Smooth muscle cell (in vitro differentiated cells): ENCODE results near the gene VMP1. TPM values are rescaled to one million over a fixed set of nuclear protein-coding genes. Genes with fewer than 3 reads are reported as not detected.
A peak's percentile ranks its signal among the peaks of the same experiment; 100 is the strongest.
"Not testable (repeated sequence)": the region's sequence is repeated elsewhere in the genome, so short reads cannot be mapped to it uniquely, and the experiment has no call there.

Experiments used
- DNase-seq: peaks from one replicate; lab custom pipeline; 2025; ENCODE audit not compliant: unreplicated experiment; lab: John Stamatoyannopoulos, UW
- H2AFZ ChIP-seq: fragments of 200-600 bp; sonication (generic); 2 replicates; pipeline ENCODE4 v1.6.0; 2016; ENCODE audit warnings: antibody characterized with exemption, low read depth, mild to moderate bottlenecking
- H3F3A ChIP-seq: fragments of 200-600 bp; sonication (generic); 2 replicates; pipeline ENCODE4 v1.6.0; 2017; ENCODE audit warnings: antibody characterized with exemption, low read depth
- H3K27ac ChIP-seq: fragments of 200-600 bp; sonication (generic); 2 replicates; pipeline ENCODE4 v1.5.1; 2016; ENCODE audit warnings: low read depth, mild to moderate bottlenecking
- H3K27me3 ChIP-seq: fragments of 200-600 bp; sonication (generic); 2 replicates; pipeline ENCODE4 v1.6.1; 2016; ENCODE audit warnings: low read depth, mild to moderate bottlenecking
- H3K36me3 ChIP-seq: fragments of 200-600 bp; sonication (generic); 2 replicates; pipeline ENCODE4 v1.5.1; 2016; ENCODE audit warnings: low read depth
- H3K4me1 ChIP-seq: fragments of 200-600 bp; sonication (generic); 2 replicates; pipeline ENCODE4 v1.5.1; 2016; ENCODE audit warnings: low read depth
- H3K4me2 ChIP-seq: fragments of 200-600 bp; sonication (generic); 2 replicates; pipeline ENCODE4 v1.6.0; 2016; ENCODE audit warnings: mild to moderate bottlenecking
- H3K4me3 ChIP-seq: fragments of 200-600 bp; sonication (generic); 2 replicates; pipeline ENCODE4 v1.5.1; 2016; ENCODE audit warnings: mild to moderate bottlenecking
- H3K79me2 ChIP-seq: fragments of 200-600 bp; sonication (generic); 2 replicates; pipeline ENCODE4 v1.6.0; 2016; ENCODE audit warnings: low read depth, mild to moderate bottlenecking
- H3K9ac ChIP-seq: fragments of 200-600 bp; sonication (generic); 2 replicates; pipeline ENCODE4 v1.6.0; 2016; ENCODE audit warnings: low read depth
- H3K9me3 ChIP-seq: fragments of 200-600 bp; sonication (generic); replicated peaks from 2 replicates; pipeline ENCODE4 v1.5.1; 2016; ENCODE audit warnings: low read depth
- H4K20me1 ChIP-seq: fragments of 200-600 bp; sonication (generic); 2 replicates; pipeline ENCODE4 v1.6.0; 2016; ENCODE audit warnings: low read depth
- WGBS: methylation state at CpG from one replicate; pipeline ENCODE4 v1.1.7; 2016; ENCODE audit warnings: low lambda C conversion rate; 5-methylcytosine and 5-hydroxymethylcytosine counted together
- polyA plus RNA-seq: library from polyadenylated mRNA; unstranded; fragments of >200 nt; fragmentation: Nextera tagmentation; extraction: Ambion mirVana; gene quantifications from 2 replicates; pipeline ENCODE4 v1.2.1, GENCODE V29; 2016
- total RNA-seq: library from RNA; depleted of rRNA; stranded (reverse); fragments of >200 nt; gene quantifications from 2 replicates; pipeline ENCODE4 v1.2.3, GENCODE V29; 2014
- TF ChIP-seq, protein P1 (sequence below): fragments of 200-600 bp; sonication (generic); IDR thresholded peaks from 2 replicates; pipeline ENCODE4 v1.5.1; 2017; ENCODE audit warnings: borderline replicate concordance, mild to moderate bottlenecking, antibody characterized with exemption; ENCODE audit not compliant: insufficient read depth, poor library complexity, severe bottlenecking

VMP1 gene
- total and polyA plus RNA-seq, 2 experiments from 2014 or later: 102 to 545 TPM

DNA sequence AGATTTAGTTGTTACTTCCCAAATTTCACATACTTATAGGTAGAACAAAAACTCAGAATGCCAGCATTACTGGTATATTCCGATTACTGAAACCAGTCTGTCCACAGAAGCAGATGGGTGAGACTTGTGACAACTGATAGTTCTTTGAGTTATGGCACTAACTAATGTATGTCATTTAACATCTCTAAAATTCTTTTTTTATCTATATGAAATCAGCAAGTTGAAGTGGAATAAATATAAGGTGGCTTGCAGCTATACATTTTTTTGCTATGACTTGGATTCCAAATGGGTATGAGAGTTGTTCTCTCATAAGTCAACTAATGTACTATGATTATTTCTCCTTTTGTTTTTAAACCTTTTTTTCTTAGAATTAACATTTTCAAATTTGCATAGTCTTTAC is 69.1 kb downstream of the VMP1 start:
- Histone ChIP-seq H4K20me1 (no peaks in the 10 kb centered on the region), H3K4me2 (no peak overlapping the region), H3K9ac (no peak overlapping the region), H3K9me3 (no peaks in the 10 kb centered on the region), H2AFZ (no peak overlapping the region), H3K4me3 (no peak overlapping the region), H3K27ac (peak overlapping the region; percentile 57), H3F3A (peaks cover 25% of the 10 kb centered on the region), H3K4me1 (peaks cover 7% of the 10 kb centered on the region), H3K36me3 (peaks cover 14% of the 10 kb centered on the region), H3K27me3 (no peaks in the 10 kb centered on the region), H3K79me2 (peaks cover 49% of the 10 kb centered on the region)
- DNase-seq: no peak
- TF ChIP-seq, protein P1, sequence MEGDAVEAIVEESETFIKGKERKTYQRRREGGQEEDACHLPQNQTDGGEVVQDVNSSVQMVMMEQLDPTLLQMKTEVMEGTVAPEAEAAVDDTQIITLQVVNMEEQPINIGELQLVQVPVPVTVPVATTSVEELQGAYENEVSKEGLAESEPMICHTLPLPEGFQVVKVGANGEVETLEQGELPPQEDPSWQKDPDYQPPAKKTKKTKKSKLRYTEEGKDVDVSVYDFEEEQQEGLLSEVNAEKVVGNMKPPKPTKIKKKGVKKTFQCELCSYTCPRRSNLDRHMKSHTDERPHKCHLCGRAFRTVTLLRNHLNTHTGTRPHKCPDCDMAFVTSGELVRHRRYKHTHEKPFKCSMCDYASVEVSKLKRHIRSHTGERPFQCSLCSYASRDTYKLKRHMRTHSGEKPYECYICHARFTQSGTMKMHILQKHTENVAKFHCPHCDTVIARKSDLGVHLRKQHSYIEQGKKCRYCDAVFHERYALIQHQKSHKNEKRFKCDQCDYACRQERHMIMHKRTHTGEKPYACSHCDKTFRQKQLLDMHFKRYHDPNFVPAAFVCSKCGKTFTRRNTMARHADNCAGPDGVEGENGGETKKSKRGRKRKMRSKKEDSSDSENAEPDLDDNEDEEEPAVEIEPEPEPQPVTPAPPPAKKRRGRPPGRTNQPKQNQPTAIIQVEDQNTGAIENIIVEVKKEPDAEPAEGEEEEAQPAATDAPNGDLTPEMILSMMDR: no peak
- 80% methylated on average over 1 of the region's 1 CpG for WGBS

DNA sequence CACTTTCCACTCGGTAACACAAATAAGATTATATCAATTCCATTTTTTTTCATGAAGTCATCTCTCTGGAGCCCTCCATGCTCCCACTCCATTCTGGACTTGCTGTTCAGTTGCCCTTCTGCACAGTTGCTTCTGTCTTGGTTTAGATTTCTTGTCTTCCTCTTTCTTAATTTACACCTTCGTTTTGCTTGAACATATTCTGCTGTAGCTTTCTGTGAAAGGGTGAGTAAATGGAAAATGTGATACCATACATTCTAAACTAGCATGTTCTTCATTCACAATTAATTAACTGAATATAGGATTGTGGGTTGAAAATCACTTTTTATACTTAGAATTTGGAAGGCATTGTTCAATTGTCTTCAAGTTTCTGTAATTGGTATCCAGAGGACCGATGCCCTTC is 69.6 kb downstream of the VMP1 start:
- Histone ChIP-seq H3K9ac (no peak overlapping the region), H3K27ac (peak overlapping the region; percentile 57)
- 94% methylated on average over 3 of the region's 3 CpGs for WGBS

DNA sequence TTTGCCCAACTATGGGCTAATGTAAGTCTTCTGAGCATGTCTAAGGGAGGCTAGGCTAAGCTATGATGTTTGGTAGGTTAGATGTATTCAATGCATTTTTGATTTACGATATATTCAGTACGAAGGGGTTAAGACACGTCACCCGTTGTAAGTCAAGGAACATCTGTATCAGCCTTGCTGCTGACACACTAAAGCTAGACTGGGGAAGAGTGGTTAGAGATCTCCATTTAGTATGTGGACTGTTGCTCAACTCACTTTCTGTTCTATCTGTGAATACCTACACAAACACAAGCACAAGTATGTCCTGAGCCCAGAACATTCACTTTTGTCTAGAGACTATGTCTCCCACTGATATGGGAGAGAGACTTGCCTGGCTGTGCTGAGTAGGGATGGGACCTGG is 71.5 kb downstream of the VMP1 start:
- peak overlapping the region; percentile 50 for H3K27ac ChIP-seq
- H3K27me3 ChIP-seq: no peaks in the 10 kb centered on the region
- peaks cover 14% of the 10 kb centered on the region for H3K36me3 ChIP-seq
- no peak overlapping the region for H2AFZ ChIP-seq
- no peak overlapping the region for H3K4me3 ChIP-seq
- H3K79me2 ChIP-seq: peaks cover 41% of the 10 kb centered on the region
- WGBS: 83% methylated on average over 4 of the region's 4 CpGs
- TF ChIP-seq, protein P1: no peak
- H3K4me1 ChIP-seq: peaks cover 21% of the 10 kb centered on the region
- no peak overlapping the region for H3K4me2 ChIP-seq
- H3K9ac ChIP-seq: no peak overlapping the region
- no peaks in the 10 kb centered on the region for H4K20me1 ChIP-seq
- H3K9me3 ChIP-seq: no peaks in the 10 kb centered on the region
- peaks cover 24% of the 10 kb centered on the region for H3F3A ChIP-seq
- DNase-seq: no peak

More for the DNA sequence above, 69.6 kb downstream of the VMP1 start:
- Histone ChIP-seq H3K79me2 (peaks cover 49% of the 10 kb centered on the region), H3K9me3 (no peaks in the 10 kb centered on the region), H3K4me1 (peaks cover 7% of the 10 kb centered on the region), H3K4me2 (no peak overlapping the region), H4K20me1 (no peaks in the 10 kb centered on the region), H3F3A (peaks cover 25% of the 10 kb centered on the region), H3K4me3 (no peak overlapping the region), H3K27me3 (no peaks in the 10 kb centered on the region), H3K36me3 (peaks cover 14% of the 10 kb centered on the region), H2AFZ (no peak overlapping the region)
- TF ChIP-seq, protein P1: no peak
- DNase-seq: no peak

DNA sequence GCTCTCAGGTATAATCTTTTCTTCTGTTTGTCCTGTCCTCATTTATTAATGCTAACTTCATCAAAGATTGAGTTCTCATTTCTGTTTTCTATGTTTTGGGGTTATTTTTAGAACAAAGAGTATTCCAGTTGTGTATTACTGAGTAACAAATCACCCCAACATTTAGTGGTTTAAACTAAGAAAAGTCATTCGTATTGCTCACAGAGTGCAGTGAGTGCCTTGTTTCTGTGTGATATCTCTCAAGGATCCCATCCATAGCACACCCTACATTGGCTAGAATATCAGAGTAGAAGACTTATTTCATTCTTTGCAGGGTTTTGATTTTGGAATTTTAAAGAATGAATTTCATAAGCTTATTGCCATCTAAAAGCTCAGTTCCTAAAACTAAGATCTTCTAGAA is 72.1 kb downstream of the VMP1 start:
- no peak for DNase-seq
- Histone ChIP-seq H3K36me3 (peaks cover 14% of the 10 kb centered on the region), H2AFZ (no peak overlapping the region), H3K9ac (no peak overlapping the region), H3K27ac (peak overlapping the region; percentile 50), H4K20me1 (no peaks in the 10 kb centered on the region), H3F3A (peaks cover 24% of the 10 kb centered on the region), H3K79me2 (peaks cover 41% of the 10 kb centered on the region), H3K4me2 (peak overlapping the region; percentile 20), H3K27me3 (no peaks in the 10 kb centered on the region), H3K4me1 (peaks cover 21% of the 10 kb centered on the region), H3K9me3 (no peaks in the 10 kb centered on the region), H3K4me3 (no peak overlapping the region)
- TF ChIP-seq, protein P1: no peak
- 53% methylated on average over 1 of the region's 1 CpG for WGBS

DNA sequence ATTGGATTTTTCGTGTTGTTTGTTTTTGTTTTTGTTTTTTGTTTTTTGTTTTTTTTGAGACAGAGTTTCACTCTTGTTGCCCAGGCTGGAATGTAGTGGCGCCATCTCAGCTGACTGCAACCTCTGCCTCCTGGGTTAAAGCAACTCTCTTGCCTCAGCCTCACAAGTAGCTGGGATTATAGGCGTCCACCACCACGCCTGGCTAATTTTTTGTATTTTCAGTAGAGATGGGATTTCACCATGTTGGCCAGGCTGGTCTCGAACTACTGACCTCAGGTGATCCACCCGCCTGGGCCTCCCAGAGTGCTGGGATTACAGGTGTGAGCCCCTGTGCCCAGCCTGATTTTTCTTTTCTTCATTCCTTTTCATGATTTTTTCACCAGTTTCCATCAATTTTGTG is 73.1 kb downstream of the VMP1 start:
- H3K9ac ChIP-seq, H3K4me2 ChIP-seq: not testable (repeated sequence)
- 98% methylated on average over 6 of the region's 6 CpGs for WGBS

More for the DNA sequence above, 73.1 kb downstream of the VMP1 start:
- H4K20me1 ChIP-seq, H3K4me3 ChIP-seq, DNase-seq, H2AFZ ChIP-seq, H3K27me3 ChIP-seq, H3K9me3 ChIP-seq: not testable (repeated sequence)
- Histone ChIP-seq H3F3A (peaks cover 28% of the 10 kb centered on the region), H3K79me2 (peaks cover 44% of the 10 kb centered on the region), H3K27ac (peak overlapping the region; percentile 50), H3K4me1 (peaks cover 30% of the 10 kb centered on the region), H3K36me3 (peaks cover 12% of the 10 kb centered on the region)
